ENCODE measurements around the gene EML5. TPM values are rescaled to one million over a fixed set of nuclear protein-coding genes. Genes with fewer than 3 reads are reported as not detected.

The EML5 gene
- total RNA-seq, 2 experiments from 2014 or later = 2.2 to 2.9 TPM

GRCh38 chr14:88746052-88746451, 46.7 kb downstream of the EML5 start:
- Mint-ChIP-seq H3K9me3 (no peaks in the 10 kb centered on the region), H3K4me3 (no peak overlapping the region), H3K4me1 (no peaks in the 10 kb centered on the region), H3K27me3 (no peaks in the 10 kb centered on the region), H3K36me3 (no peaks in the 10 kb centered on the region), H3K27ac (no peak overlapping the region)
- ATAC-seq (ENCODE audit: low read depth) (no peak), DNase-seq (no peak)
- POLR2A ChIA-PET = no interaction called here

- POLR2A ChIA-PET = no interaction called here
- DNase-seq = no peak
- Mint-ChIP-seq H3K4me1 (no peaks in the 10 kb centered on the region), H3K27ac (no peak overlapping the region), H3K9me3 (no peaks in the 10 kb centered on the region), H3K4me3 (no peak overlapping the region), H3K27me3 (no peaks in the 10 kb centered on the region), H3K36me3 (no peaks in the 10 kb centered on the region)
- ATAC-seq (ENCODE audit: low read depth) = no peak
These were observed 55.5 kb downstream of the EML5 start for GRCh38 chr14:88737245-88737644.

- H3K27ac Mint-ChIP-seq = no peak overlapping the region
- no peaks in the 10 kb centered on the region for H3K27me3 Mint-ChIP-seq
- POLR2A ChIA-PET = no interaction called here
These were observed 59.6 kb downstream of the EML5 start for GRCh38 chr14:88733121-88733520.

GRCh38 chr14:88729159-88729558, 63.6 kb downstream of the EML5 start:
- Mint-ChIP-seq H3K36me3 (no peaks in the 10 kb centered on the region), H3K9me3 (no peaks in the 10 kb centered on the region), H3K27ac (no peak overlapping the region), H3K4me1 (no peaks in the 10 kb centered on the region), H3K27me3 (no peaks in the 10 kb centered on the region), H3K4me3 (no peak overlapping the region)
- no peak for ATAC-seq (ENCODE audit: low read depth)
- POLR2A ChIA-PET = no interaction called here
- no peak for DNase-seq

More at GRCh38 chr14:88733121-88733520, 59.6 kb downstream of the EML5 start:
- ATAC-seq (ENCODE audit: low read depth) = no peak
- DNase-seq = no peak
- Mint-ChIP-seq H3K36me3 (no peaks in the 10 kb centered on the region), H3K9me3 (no peaks in the 10 kb centered on the region), H3K4me3 (no peak overlapping the region), H3K4me1 (no peaks in the 10 kb centered on the region)

- no peak overlapping the region for H3K4me3 Mint-ChIP-seq
- no peaks in the 10 kb centered on the region for H3K36me3 Mint-ChIP-seq
- H3K27ac Mint-ChIP-seq = no peak overlapping the region
- POLR2A ChIA-PET = no interaction called here
- no peaks in the 10 kb centered on the region for H3K4me1 Mint-ChIP-seq
- H3K9me3 Mint-ChIP-seq = no peaks in the 10 kb centered on the region
- DNase-seq (no peak), ATAC-seq (ENCODE audit: low read depth) (no peak)
- no peaks in the 10 kb centered on the region for H3K27me3 Mint-ChIP-seq
These were observed 65.7 kb downstream of the EML5 start for GRCh38 chr14:88727057-88727456.

- H3K4me1 Mint-ChIP-seq = no peaks in the 10 kb centered on the region
- no peaks in the 10 kb centered on the region for H3K36me3 Mint-ChIP-seq
- DNase-seq (no peak), ATAC-seq (ENCODE audit: low read depth) (no peak)
- H3K9me3 Mint-ChIP-seq = no peaks in the 10 kb centered on the region
- H3K27me3 Mint-ChIP-seq = no peaks in the 10 kb centered on the region
- H3K27ac Mint-ChIP-seq = no peak overlapping the region
- H3K4me3 Mint-ChIP-seq = no peak overlapping the region
- POLR2A ChIA-PET = no interaction called here
These were observed 82.0 kb downstream of the EML5 start for GRCh38 chr14:88710709-88711108.

- no peak for ATAC-seq (ENCODE audit: low read depth)
- peaks cover 2% of the 10 kb centered on the region for H3K36me3 Mint-ChIP-seq
- no peak overlapping the region for H3K4me3 Mint-ChIP-seq
- H3K9me3 Mint-ChIP-seq = no peaks in the 10 kb centered on the region
- H3K27me3 Mint-ChIP-seq = no peaks in the 10 kb centered on the region
- no peak for DNase-seq
- POLR2A ChIA-PET = no interaction called here
- H3K4me1 Mint-ChIP-seq = no peaks in the 10 kb centered on the region
- no peak overlapping the region for H3K27ac Mint-ChIP-seq
These were observed 85.7 kb downstream of the EML5 start for GRCh38 chr14:88707088-88707487.

- no peak overlapping the region for H3K27ac Mint-ChIP-seq
- POLR2A ChIA-PET = no interaction called here
- no peaks in the 10 kb centered on the region for H3K9me3 Mint-ChIP-seq
These were observed 86.3 kb downstream of the EML5 start for GRCh38 chr14:88706425-88706824.

GRCh38 chr14:88698651-88699050, 94.1 kb downstream of the EML5 start:
- no peaks in the 10 kb centered on the region for H3K27me3 Mint-ChIP-seq
- POLR2A ChIA-PET = no interaction called here
- no peak overlapping the region for H3K27ac Mint-ChIP-seq
- H3K36me3 Mint-ChIP-seq = peaks cover 2% of the 10 kb centered on the region
- ATAC-seq (ENCODE audit: low read depth) (no peak), DNase-seq (no peak)
- no peak overlapping the region for H3K4me3 Mint-ChIP-seq
- H3K9me3 Mint-ChIP-seq = no peaks in the 10 kb centered on the region
- H3K4me1 Mint-ChIP-seq = no peaks in the 10 kb centered on the region

More at GRCh38 chr14:88706425-88706824, 86.3 kb downstream of the EML5 start:
- no peaks in the 10 kb centered on the region for H3K4me1 Mint-ChIP-seq
- peaks cover 2% of the 10 kb centered on the region for H3K36me3 Mint-ChIP-seq
- ATAC-seq (ENCODE audit: low read depth) (no peak), DNase-seq (no peak)
- H3K4me3 Mint-ChIP-seq = no peak overlapping the region
- no peaks in the 10 kb centered on the region for H3K27me3 Mint-ChIP-seq

GRCh38 chr14:88695870-88696269, 96.9 kb downstream of the EML5 start:
- no peak overlapping the region for H3K27ac Mint-ChIP-seq
- ATAC-seq (ENCODE audit: low read depth) = no peak
- H3K9me3 Mint-ChIP-seq = no peaks in the 10 kb centered on the region
- no peaks in the 10 kb centered on the region for H3K4me1 Mint-ChIP-seq
- H3K36me3 Mint-ChIP-seq = peaks cover 2% of the 10 kb centered on the region
- no peak for DNase-seq
- no peak overlapping the region for H3K4me3 Mint-ChIP-seq
- no peaks in the 10 kb centered on the region for H3K27me3 Mint-ChIP-seq
- POLR2A ChIA-PET = no interaction called here

- ATAC-seq (ENCODE audit: low read depth) = no peak
- Mint-ChIP-seq H3K9me3 (no peaks in the 10 kb centered on the region), H3K4me1 (no peaks in the 10 kb centered on the region), H3K36me3 (no peaks in the 10 kb centered on the region), H3K27me3 (no peaks in the 10 kb centered on the region), H3K27ac (no peak overlapping the region), H3K4me3 (no peak overlapping the region)
- no peak for DNase-seq
- POLR2A ChIA-PET = no interaction called here
These were observed 104.4 kb downstream of the EML5 start for GRCh38 chr14:88688386-88688785.

GRCh38 chr14:88683119-88683518, 109.6 kb downstream of the EML5 start:
- Mint-ChIP-seq H3K27ac (no peak overlapping the region), H3K9me3 (no peaks in the 10 kb centered on the region), H3K36me3 (no peaks in the 10 kb centered on the region), H3K4me3 (no peak overlapping the region), H3K4me1 (peaks cover 3% of the 10 kb centered on the region), H3K27me3 (no peaks in the 10 kb centered on the region)
- ATAC-seq (ENCODE audit: low read depth) (no peak), DNase-seq (no peak)
- POLR2A ChIA-PET = no interaction called here

GRCh38 chr14:88682495-88683114, 110.1 kb downstream of the EML5 start:
- Mint-ChIP-seq H3K27me3 (no peaks in the 10 kb centered on the region), H3K27ac (no peak overlapping the region)
- ATAC-seq (ENCODE audit: low read depth) = no peak

GRCh38 chr14:88681755-88682494, 110.8 kb downstream of the EML5 start:
- H3K27ac Mint-ChIP-seq = no peak overlapping the region
- no peaks in the 10 kb centered on the region for H3K27me3 Mint-ChIP-seq
- ATAC-seq (ENCODE audit: low read depth) (no peak), DNase-seq (no peak)
- peaks cover 2% of the 10 kb centered on the region for H3K36me3 Mint-ChIP-seq
- POLR2A ChIA-PET = no interaction called here
- no peak overlapping the region for H3K4me3 Mint-ChIP-seq
- H3K4me1 Mint-ChIP-seq = peaks cover 3% of the 10 kb centered on the region
- H3K9me3 Mint-ChIP-seq = no peaks in the 10 kb centered on the region

More at GRCh38 chr14:88682495-88683114, 110.1 kb downstream of the EML5 start:
- Mint-ChIP-seq H3K4me1 (peaks cover 3% of the 10 kb centered on the region), H3K36me3 (peaks cover 2% of the 10 kb centered on the region), H3K4me3 (no peak overlapping the region), H3K9me3 (no peaks in the 10 kb centered on the region)
- no peak for DNase-seq
- POLR2A ChIA-PET = no interaction called here
